A549 (cell line): Measurements from ENCODE around the gene MAPKAPK2. TPM values are rescaled to one million over a fixed set of nuclear protein-coding genes. Genes with fewer than 3 reads are reported as not detected.

Experiments
- ATAC-seq, 2 experiments: fragments of 200-7000 bp in 1 of 2; fragments of >200 bp in 1 of 2; cut with Nextera tagmentation in 1 of 2; cut with Tn5 transposase in 1 of 2; 3 replicates each; pipeline versions ENCODE4 v1.8.0 to v1.9.1; 2018 to 2020; ENCODE audit warnings: mild to moderate bottlenecking in 1 of 2, moderate library complexity in 1 of 2
- CTCF ChIA-PET: fragments of 300-600 bp; sonication (Branson Sonifier 250); formaldehyde crosslinking; extraction: SDS; loops from one replicate; lab custom pipeline; 2021; ENCODE audit warnings: antibody characterized with exemption, inconsistent platforms; lab: Yijun Ruan, JAX
- POLR2A ChIA-PET: fragments of 350-600 bp; formaldehyde crosslinking; extraction: SDS; loops from one replicate; lab custom pipeline; 2021; ENCODE audit warnings: antibody characterized with exemption, inconsistent platforms; lab: Yijun Ruan, JAX
- DNase-seq, 2 experiments: peaks; one replicate each; pipeline versions ENCODE4 v3.0.0 to v3.0.0-alpha.2; 2011 to 2016; ENCODE audit warnings: low read depth in 1 of 2, low spot score in 1 of 2
- FAIRE-seq: peaks from 2 replicates; lab custom pipeline; 2011; peaks lifted over from hg19 to GRCh38; lab: Jason Lieb, UNC
- H3K27ac ChIP-seq, 2 experiments: fragments of >200 bp; sonication (Bioruptor Twin); formaldehyde crosslinking; 3 replicates each; pipeline ENCODE4 v1.5.1; 2016 to 2017
- H3K4me1 ChIP-seq: fragments of >200 bp; sonication (Bioruptor Twin); formaldehyde crosslinking; 3 replicates; pipeline ENCODE4 v1.6.1; 2016
- H3K4me2 ChIP-seq: fragments of >200 bp; sonication (Bioruptor Twin); formaldehyde crosslinking; 3 replicates; pipeline ENCODE4 v1.6.1; 2016
- H3K4me3 ChIP-seq: fragments of >200 bp; sonication (Bioruptor Twin); formaldehyde crosslinking; 3 replicates; pipeline ENCODE4 v1.5.1; 2016
- H3K9me3 ChIP-seq: fragments of >200 bp; sonication (Bioruptor Twin); formaldehyde crosslinking; 3 replicates; pipeline ENCODE4 v1.6.1; 2016
- BCL3 ChIP-seq: fragments of >200 bp; sonication (Bioruptor Twin); formaldehyde crosslinking; IDR thresholded peaks from 3 replicates; pipeline ENCODE4 v1.6.1; 2016
- CEBPB ChIP-seq, 2 experiments: fragments of >200 bp in 1 of 2; sonication (Bioruptor Twin) in 1 of 2; formaldehyde crosslinking in 1 of 2; IDR thresholded peaks; 2 replicates each; pipeline ENCODE4 v1.6.1; 2012 to 2016
- CHD2 ChIP-seq: fragments of 150-350 bp; IDR thresholded peaks from 2 replicates; pipeline ENCODE4 v1.6.1; 2014; ENCODE audit warnings: low read length; ENCODE audit not compliant: partially characterized antibody
- E2F6 ChIP-seq: IDR thresholded peaks from 2 replicates; pipeline ENCODE4 v1.6.1; 2012; ENCODE audit warnings: low read depth, borderline replicate concordance
- EHF ChIP-seq: fragments of 250-450 bp; sonication (Bioruptor Pico); IDR thresholded peaks from 2 replicates; pipeline ENCODE4 v1.5.0; 2020; ENCODE audit warnings: mild to moderate bottlenecking
- FOXS1 ChIP-seq: fragments of 250-450 bp; sonication (Bioruptor Pico); IDR thresholded peaks from 2 replicates; pipeline ENCODE4 v1.5.0; 2020; ENCODE audit warnings: mild to moderate bottlenecking, moderate library complexity
- GATA3 ChIP-seq: IDR thresholded peaks from 2 replicates; pipeline ENCODE4 v1.6.1; 2012; ENCODE audit warnings: borderline replicate concordance
- HEYL ChIP-seq: fragments of 250-450 bp; sonication (Bioruptor Pico); IDR thresholded peaks from 2 replicates; pipeline ENCODE4 v1.8.0; 2021; ENCODE audit warnings: mild to moderate bottlenecking, moderate library complexity
- HMGXB4 ChIP-seq: fragments of 250-450 bp; sonication (Bioruptor Pico); IDR thresholded peaks from 2 replicates; pipeline ENCODE4 v1.5.0; 2021; ENCODE audit warnings: mild to moderate bottlenecking, moderate library complexity, borderline replicate concordance
- JUN ChIP-seq, 2 experiments: fragments of >200 bp; sonication (Bioruptor Twin); formaldehyde crosslinking; IDR thresholded peaks; 2 replicates in 1 of 2; 3 replicates in 1 of 2; pipeline ENCODE4 v1.6.1; 2016 to 2017
- JUNB ChIP-seq: fragments of >200 bp; sonication (Bioruptor Twin); formaldehyde crosslinking; IDR thresholded peaks from 2 replicates; pipeline ENCODE4 v1.6.1; 2016
- KDM5A ChIP-seq: fragments of 200-600 bp; sonication (generic); IDR thresholded peaks from 2 replicates; pipeline ENCODE4 v1.6.1; 2016; ENCODE audit warnings: antibody characterized with exemption, mild to moderate bottlenecking
- MAZ ChIP-seq: fragments of 150-350 bp; IDR thresholded peaks from 2 replicates; pipeline ENCODE4 v1.6.1; 2014; ENCODE audit warnings: antibody characterized with exemption, low read depth, low read length, borderline replicate concordance
- NPAS2 ChIP-seq: fragments of 250-450 bp; sonication (Bioruptor Pico); IDR thresholded peaks from 2 replicates; pipeline ENCODE4 v1.8.0; 2022; ENCODE audit warnings: mild to moderate bottlenecking, moderate library complexity, borderline replicate concordance
- NR3C1 ChIP-seq: fragments of >200 bp; sonication (Bioruptor Twin); formaldehyde crosslinking; IDR thresholded peaks from 3 replicates; pipeline ENCODE4 v1.6.1; 2017
- POLR2A ChIP-seq: IDR thresholded peaks from 2 replicates; pipeline ENCODE4 v1.6.1; 2012; ENCODE audit warnings: mild to moderate bottlenecking, low read length
- POLR2AphosphoS2 ChIP-seq: conservative IDR thresholded peaks from 2 replicates; pipeline ENCODE4 v1.6.1; 2012; ENCODE audit warnings: low read length, improper control_type of control experiment, inconsistent platforms
- RAD21 ChIP-seq, 2 experiments: fragments of >200 bp in 1 of 2; sonication (Bioruptor Twin) in 1 of 2; formaldehyde crosslinking in 1 of 2; IDR thresholded peaks in 1 of 2; conservative IDR thresholded peaks in 1 of 2; 2 replicates in 1 of 2; 3 replicates in 1 of 2; pipeline ENCODE4 v1.6.1; 2012 to 2018; ENCODE audit warnings: inconsistent platforms in 1 of 2
- RCOR1 ChIP-seq: fragments of 150-350 bp; IDR thresholded peaks from 2 replicates; pipeline ENCODE4 v1.6.1; 2014; ENCODE audit warnings: antibody characterized with exemption, low read length, low read depth
- REST ChIP-seq: fragments of 200-600 bp; sonication (generic); IDR thresholded peaks from 2 replicates; pipeline ENCODE4 v1.6.1; 2016; ENCODE audit warnings: antibody characterized with exemption, mild to moderate bottlenecking, moderate library complexity
- RNF2 ChIP-seq: fragments of 200-600 bp; sonication (generic); IDR thresholded peaks from 2 replicates; pipeline ENCODE4 v1.6.1; 2016; ENCODE audit warnings: low read depth, mild to moderate bottlenecking, antibody characterized with exemption, moderate library complexity, borderline replicate concordance
- SMC3 ChIP-seq: fragments of >200 bp; sonication (Bioruptor Twin); formaldehyde crosslinking; IDR thresholded peaks from 3 replicates; pipeline ENCODE4 v1.6.1; 2018; ENCODE audit warnings: inconsistent platforms
- SREBF2 ChIP-seq: fragments of 450-650 bp; IDR thresholded peaks from 2 replicates; pipeline ENCODE4 v1.6.1; 2014; ENCODE audit warnings: mild to moderate bottlenecking, moderate library complexity
- USF2 ChIP-seq: fragments of 450-650 bp; IDR thresholded peaks from 2 replicates; pipeline ENCODE4 v1.6.1; 2014; ENCODE audit warnings: antibody characterized with exemption
- ZC3H11A ChIP-seq: fragments of 450-650 bp; IDR thresholded peaks from 2 replicates; pipeline ENCODE4 v1.6.1; 2014; ENCODE audit warnings: antibody characterized with exemption, mild to moderate bottlenecking
- ZFP36 ChIP-seq: fragments of 450-650 bp; IDR thresholded peaks from 2 replicates; pipeline ENCODE4 v1.6.1; 2014; ENCODE audit warnings: borderline replicate concordance; ENCODE audit not compliant: partially characterized antibody
- WGBS: methylation state at CpG from one replicate; pipeline ENCODE4 v1.1.6; 2017; ENCODE audit errors: missing lambda C conversion rate; 5-methylcytosine and 5-hydroxymethylcytosine counted together
- polyA plus RNA-seq, 4 experiments: library from polyadenylated mRNA; depleted of rRNA in 3 of 4; stranded (reverse); fragments of >200 nt; fragmentation: RNase III in 1 of 4; extraction: RNeasy Plus Mini Kit Qiagen cat#74134 plus additional on column Dnase treatment in 1 of 4; gene quantifications; 2 replicates in 3 of 4; 3 replicates in 1 of 4; pipeline ENCODE4 v1.2.3, GENCODE V29; 2011 to 2017

The MAPKAPK2 gene
- polyA plus RNA-seq, 2 of the 4 experiments (the other 2 are of a cell fraction) = 37.2 to 43.0 TPM

- Histone ChIP-seq H3K9me3 (no peaks in the 10 kb centered on the region), H3K4me2 (no peak overlapping the region), H3K27ac (no peak overlapping the region), H3K4me3 (no peak overlapping the region), H3K4me1 (peaks cover 6% of the 10 kb centered on the region; the same call in 1 of the 3 replicates)
- no peak for ATAC-seq
- no peak for DNase-seq
- WGBS = 81% methylated on average over 13 of the region's 13 CpGs
- TF ChIP-seq CHD2 = no peak
- TF ChIP-seq POLR2A = no peak
- TF ChIP-seq ZFP36 = no peak
- TF ChIP-seq EHF (CRISPR knock-in tag) = no peak
- no peak for TF ChIP-seq MAZ
- TF ChIP-seq RNF2 = no peak
- no peak for TF ChIP-seq BCL3
- TF ChIP-seq POLR2AphosphoS2 = no peak
- POLR2A ChIA-PET = no interaction called here
- FAIRE-seq = no peak
- CTCF ChIA-PET = interaction anchor here (1.0 to 4.1 kb wide), 5 partner anchors 8 to 200 kb away, joined by 4 to 23 read pairs (median 9); no protein-coding TSS in a partner anchor
These were observed 58.1 kb downstream of the MAPKAPK2 start for GRCh38 chr1:206742719-206743383.

- ChIA-PET CTCF (interaction anchor here (0.7 to 4.1 kb wide), 8 partner anchors 10 to 238 kb away, joined by 3 to 23 read pairs (median 4); no protein-coding TSS in a partner anchor), POLR2A (no interaction called here)
- H3K4me3 ChIP-seq = no peak overlapping the region
- H3K4me2 ChIP-seq = no peak overlapping the region
- FAIRE-seq (no peak), DNase-seq (no peak)
- no peaks in the 10 kb centered on the region for H3K9me3 ChIP-seq
- 78% methylated on average over 3 of the region's 4 CpGs for WGBS
- no peaks in the 10 kb centered on the region for H3K4me1 ChIP-seq
- no peak overlapping the region for H3K27ac ChIP-seq
- no peak for TF ChIP-seq REST
- no peak for TF ChIP-seq HMGXB4 (CRISPR knock-in tag)
- no peak for TF ChIP-seq RCOR1
- no peak for TF ChIP-seq USF2
- TF ChIP-seq FOXS1 (CRISPR knock-in tag) = no peak
- no peak for TF ChIP-seq JUNB
- no peak for TF ChIP-seq NPAS2 (CRISPR knock-in tag)
- no peak for TF ChIP-seq CEBPB (IDR thresholded peaks at IDR 0.05)
- no peak for TF ChIP-seq SREBF2
- TF ChIP-seq EHF (CRISPR knock-in tag) = no peak
- TF ChIP-seq JUN (IDR thresholded peaks at IDR 0.05) = no peak
- TF ChIP-seq E2F6 = no peak
- no peak for TF ChIP-seq RAD21 (conservative IDR thresholded peaks at IDR 0.05 in 1 of 2, IDR thresholded peaks at IDR 0.05 in 1 of 2)
- no peak for TF ChIP-seq GATA3
- TF ChIP-seq KDM5A = no peak
- no peak for TF ChIP-seq NR3C1
- TF ChIP-seq HEYL (CRISPR knock-in tag) = no peak
- no peak for TF ChIP-seq ZC3H11A
- TF ChIP-seq SMC3 = no peak
- TF ChIP-seq, all 56 proteins: peak for 0
- ATAC-seq = peak; percentile 22 to 45; a peak in 3 of 6 replicates
These were observed 60.0 kb downstream of the MAPKAPK2 start for GRCh38 chr1:206744683-206745082.
